BLaER1 (cell line): ENCODE results near the gene XBP1.

Experiments
- H3K27ac ChIP-seq: shearing (Covaris generic); formaldehyde crosslinking; 2 replicates; pipeline ENCODE4 v1.8.1; 2022
- H3K27me3 ChIP-seq: shearing (Covaris generic); formaldehyde crosslinking; 2 replicates; pipeline ENCODE4 v1.8.1; 2022
- H3K36me3 ChIP-seq: shearing (Covaris generic); formaldehyde crosslinking; 2 replicates; pipeline ENCODE4 v1.8.1; 2022
- H3K4me1 ChIP-seq: shearing (Covaris generic); formaldehyde crosslinking; 2 replicates; pipeline ENCODE4 v1.8.1; 2022
- H3K4me2 ChIP-seq: shearing (Covaris generic); formaldehyde crosslinking; 2 replicates; pipeline ENCODE4 v1.8.1; 2022
- H3K4me3 ChIP-seq: shearing (Covaris generic); formaldehyde crosslinking; 2 replicates; pipeline ENCODE4 v1.8.1; 2022
- H3K9ac ChIP-seq: shearing (Covaris generic); formaldehyde crosslinking; 2 replicates; pipeline ENCODE4 v1.8.1; 2022
- H3K9me3 ChIP-seq: shearing (Covaris generic); formaldehyde crosslinking; 2 replicates; pipeline ENCODE4 v1.8.1; 2022
- H4K20me1 ChIP-seq: shearing (Covaris generic); formaldehyde crosslinking; 2 replicates; pipeline ENCODE4 v1.8.1; 2022
- Cebpa-rat ChIP-seq: shearing (Covaris generic); IDR thresholded peaks from 2 replicates; pipeline ENCODE4 v1.8.1; 2022

Gene XBP1

GRCh38 chr22:28750471-28750881 lies 49.9 kb downstream of the XBP1 start:
- no peak overlapping the region for H3K27ac ChIP-seq
- H3K36me3 ChIP-seq, result peaks cover 64% of the 10 kb centered on the region
- no peaks in the 10 kb centered on the region for H3K9me3 ChIP-seq
- no peak overlapping the region for H3K4me3 ChIP-seq
- H3K9ac ChIP-seq, result no peak overlapping the region
- no peaks in the 10 kb centered on the region for H3K27me3 ChIP-seq
- H3K4me2 ChIP-seq, result no peak overlapping the region
- no peak for TF ChIP-seq Cebpa-rat
- H4K20me1 ChIP-seq, result no peaks in the 10 kb centered on the region
- H3K4me1 ChIP-seq, result peaks cover 13% of the 10 kb centered on the region
